ENCODE results near the gene C16orf89.

The C16orf89 gene

DNA sequence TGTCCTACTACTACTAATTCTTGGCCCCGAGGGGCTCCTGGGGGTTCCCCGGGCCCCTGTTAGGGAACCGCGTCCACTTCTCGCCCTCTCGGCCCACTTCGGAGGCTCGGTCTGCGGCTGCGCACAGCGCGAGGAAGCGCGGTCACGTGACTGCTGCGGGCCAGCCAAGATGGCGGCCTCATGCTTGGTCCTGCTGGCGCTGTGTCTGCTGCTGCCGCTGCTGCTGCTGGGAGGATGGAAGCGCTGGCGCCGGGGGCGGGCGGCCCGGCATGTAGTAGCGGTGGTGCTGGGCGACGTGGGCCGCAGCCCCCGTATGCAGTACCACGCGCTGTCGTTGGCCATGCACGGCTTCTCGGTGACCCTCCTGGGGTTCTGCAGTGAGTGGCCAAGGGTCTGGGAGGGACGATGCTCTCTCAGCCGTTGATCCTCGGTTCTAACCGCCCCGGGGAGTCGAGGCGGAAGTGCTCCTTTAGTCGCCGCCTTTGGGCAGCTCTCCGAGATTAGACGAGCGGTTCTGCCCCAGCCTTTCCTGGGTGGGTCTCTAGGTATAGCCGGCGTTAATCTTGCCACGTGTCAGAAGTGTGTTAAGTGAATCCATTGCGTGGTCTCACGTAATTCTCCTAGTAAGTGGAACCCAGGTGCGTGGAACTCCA, 6.1 kb upstream of the C16orf89 start, which contains the start of gene ALG1 (continued):
- TF ChIP-seq YY2 (tag by site-specific recombination; IDR thresholded peaks at IDR 0.05) (peak; percentile 95), ZNF433 (tag by site-specific recombination; IDR thresholded peaks at IDR 0.05; ENCODE audit: low read depth) (no peak), ZNF214 (tag by site-specific recombination; IDR thresholded peaks at IDR 0.05; ENCODE audit: borderline replicate concordance) (no peak), ZNF114 (tag by site-specific recombination; IDR thresholded peaks at IDR 0.05) (no peak), BCL11A (tag by site-specific recombination; IDR thresholded peaks at IDR 0.05; ENCODE audit: low read depth) (no peak), ZFHX2 (tag by site-specific recombination; conservative IDR thresholded peaks at IDR 0.05) (peak; percentile 87), KLF16 (tag by site-specific recombination; IDR thresholded peaks at IDR 0.05) (peak; percentile 71), ZXDB (tag by site-specific recombination; IDR thresholded peaks at IDR 0.05) (peak; percentile 90), HIC1 (tag by site-specific recombination; IDR thresholded peaks at IDR 0.05) (no peak), ZNF704 (tag by site-specific recombination; IDR thresholded peaks at IDR 0.05) (no peak), ZNF138 (tag by site-specific recombination; IDR thresholded peaks at IDR 0.05; ENCODE audit: borderline replicate concordance) (peak; percentile 5; the same call in 1 of the 2 replicates), ZNF10 (tag by site-specific recombination; IDR thresholded peaks at IDR 0.05) (0 out of 2 replicates have a peak, but pooled peaks have one; percentile 9), ZNF366 (tag by site-specific recombination; conservative IDR thresholded peaks at IDR 0.05) (no peak), EGR2 (tag by site-specific recombination; IDR thresholded peaks at IDR 0.05; ENCODE audit: low read depth) (peak; percentile 75), ZNF843 (tag by site-specific recombination; IDR thresholded peaks at IDR 0.05) (peak; percentile 56; the same call in 1 of the 2 replicates), ZNF341 (tag by site-specific recombination; IDR thresholded peaks at IDR 0.05; ENCODE audit: low read depth) (peak; percentile 63), SP7 (tag by site-specific recombination; IDR thresholded peaks at IDR 0.05) (peak; percentile 82), ZNF302 (tag by site-specific recombination; IDR thresholded peaks at IDR 0.05; ENCODE audit: low read depth) (no peak), KLF9 (tag by site-specific recombination; IDR thresholded peaks at IDR 0.05; ENCODE audit: low read depth) (peak; percentile 65), ZNF221 (tag by site-specific recombination; IDR thresholded peaks at IDR 0.05; ENCODE audit: borderline replicate concordance) (no peak), MYNN (tag by site-specific recombination; IDR thresholded peaks at IDR 0.05; ENCODE audit: borderline replicate concordance) (no peak), MZF1 (tag by site-specific recombination; IDR thresholded peaks at IDR 0.05; ENCODE audit: borderline replicate concordance) (no peak), HOXC10 (CRISPR knock-in tag; IDR thresholded peaks at IDR 0.05) (no peak), ZNF529 (tag by site-specific recombination; IDR thresholded peaks at IDR 0.05; ENCODE audit: insufficient replicate concordance) (no peak), ZBTB48 (tag by site-specific recombination; IDR thresholded peaks at IDR 0.05) (0 out of 2 replicates have a peak, but pooled peaks have one; percentile 13)
- TF ChIP-seq, protein P1, sequence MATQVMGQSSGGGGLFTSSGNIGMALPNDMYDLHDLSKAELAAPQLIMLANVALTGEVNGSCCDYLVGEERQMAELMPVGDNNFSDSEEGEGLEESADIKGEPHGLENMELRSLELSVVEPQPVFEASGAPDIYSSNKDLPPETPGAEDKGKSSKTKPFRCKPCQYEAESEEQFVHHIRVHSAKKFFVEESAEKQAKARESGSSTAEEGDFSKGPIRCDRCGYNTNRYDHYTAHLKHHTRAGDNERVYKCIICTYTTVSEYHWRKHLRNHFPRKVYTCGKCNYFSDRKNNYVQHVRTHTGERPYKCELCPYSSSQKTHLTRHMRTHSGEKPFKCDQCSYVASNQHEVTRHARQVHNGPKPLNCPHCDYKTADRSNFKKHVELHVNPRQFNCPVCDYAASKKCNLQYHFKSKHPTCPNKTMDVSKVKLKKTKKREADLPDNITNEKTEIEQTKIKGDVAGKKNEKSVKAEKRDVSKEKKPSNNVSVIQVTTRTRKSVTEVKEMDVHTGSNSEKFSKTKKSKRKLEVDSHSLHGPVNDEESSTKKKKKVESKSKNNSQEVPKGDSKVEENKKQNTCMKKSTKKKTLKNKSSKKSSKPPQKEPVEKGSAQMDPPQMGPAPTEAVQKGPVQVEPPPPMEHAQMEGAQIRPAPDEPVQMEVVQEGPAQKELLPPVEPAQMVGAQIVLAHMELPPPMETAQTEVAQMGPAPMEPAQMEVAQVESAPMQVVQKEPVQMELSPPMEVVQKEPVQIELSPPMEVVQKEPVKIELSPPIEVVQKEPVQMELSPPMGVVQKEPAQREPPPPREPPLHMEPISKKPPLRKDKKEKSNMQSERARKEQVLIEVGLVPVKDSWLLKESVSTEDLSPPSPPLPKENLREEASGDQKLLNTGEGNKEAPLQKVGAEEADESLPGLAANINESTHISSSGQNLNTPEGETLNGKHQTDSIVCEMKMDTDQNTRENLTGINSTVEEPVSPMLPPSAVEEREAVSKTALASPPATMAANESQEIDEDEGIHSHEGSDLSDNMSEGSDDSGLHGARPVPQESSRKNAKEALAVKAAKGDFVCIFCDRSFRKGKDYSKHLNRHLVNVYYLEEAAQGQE (tag by site-specific recombination; IDR thresholded peaks at IDR 0.05) = 0 out of 2 replicates have a peak, but pooled peaks have one; percentile 12
- TF ChIP-seq, protein P2, sequence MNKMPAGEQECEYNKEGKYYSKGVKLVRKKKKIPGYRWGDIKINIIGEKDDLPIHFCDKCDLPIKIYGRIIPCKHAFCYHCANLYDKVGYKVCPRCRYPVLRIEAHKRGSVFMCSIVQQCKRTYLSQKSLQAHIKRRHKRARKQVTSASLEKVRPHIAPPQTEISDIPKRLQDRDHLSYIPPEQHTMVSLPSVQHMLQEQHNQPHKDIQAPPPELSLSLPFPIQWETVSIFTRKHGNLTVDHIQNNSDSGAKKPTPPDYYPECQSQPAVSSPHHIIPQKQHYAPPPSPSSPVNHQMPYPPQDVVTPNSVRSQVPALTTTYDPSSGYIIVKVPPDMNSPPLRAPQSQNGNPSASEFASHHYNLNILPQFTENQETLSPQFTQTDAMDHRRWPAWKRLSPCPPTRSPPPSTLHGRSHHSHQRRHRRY (tag by site-specific recombination; IDR thresholded peaks at IDR 0.05) = no peak
- TF ChIP-seq, protein P3, sequence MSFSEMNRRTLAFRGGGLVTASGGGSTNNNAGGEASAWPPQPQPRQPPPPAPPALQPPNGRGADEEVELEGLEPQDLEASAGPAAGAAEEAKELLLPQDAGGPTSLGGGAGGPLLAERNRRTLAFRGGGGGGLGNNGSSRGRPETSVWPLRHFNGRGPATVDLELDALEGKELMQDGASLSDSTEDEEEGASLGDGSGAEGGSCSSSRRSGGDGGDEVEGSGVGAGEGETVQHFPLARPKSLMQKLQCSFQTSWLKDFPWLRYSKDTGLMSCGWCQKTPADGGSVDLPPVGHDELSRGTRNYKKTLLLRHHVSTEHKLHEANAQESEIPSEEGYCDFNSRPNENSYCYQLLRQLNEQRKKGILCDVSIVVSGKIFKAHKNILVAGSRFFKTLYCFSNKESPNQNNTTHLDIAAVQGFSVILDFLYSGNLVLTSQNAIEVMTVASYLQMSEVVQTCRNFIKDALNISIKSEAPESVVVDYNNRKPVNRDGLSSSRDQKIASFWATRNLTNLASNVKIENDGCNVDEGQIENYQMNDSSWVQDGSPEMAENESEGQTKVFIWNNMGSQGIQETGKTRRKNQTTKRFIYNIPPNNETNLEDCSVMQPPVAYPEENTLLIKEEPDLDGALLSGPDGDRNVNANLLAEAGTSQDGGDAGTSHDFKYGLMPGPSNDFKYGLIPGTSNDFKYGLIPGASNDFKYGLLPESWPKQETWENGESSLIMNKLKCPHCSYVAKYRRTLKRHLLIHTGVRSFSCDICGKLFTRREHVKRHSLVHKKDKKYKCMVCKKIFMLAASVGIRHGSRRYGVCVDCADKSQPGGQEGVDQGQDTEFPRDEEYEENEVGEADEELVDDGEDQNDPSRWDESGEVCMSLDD (tag by site-specific recombination; IDR thresholded peaks at IDR 0.05) = no peak

Measured in HEK293 (cell line).